Epithelial cell of proximal tubule (primary cell): ENCODE data around the gene MAPK4. TPM values are rescaled to one million over a fixed set of nuclear protein-coding genes. Genes with fewer than 3 reads are reported as not detected.

Source experiments
- DNase-seq: peaks from one replicate; pipeline ENCODE4 v3.0.0-alpha.2; 2011; ENCODE audit warnings: low read depth
- H3K4me3 ChIP-seq: 2 replicates; pipeline ENCODE4 v1.5.1; 2011; ENCODE audit warnings: low read depth, mild to moderate bottlenecking, low read length
- total RNA-seq: library from RNA; depleted of rRNA; stranded (reverse); fragments of >200 nt; gene quantifications from 2 replicates; pipeline ENCODE4 v1.2.3, GENCODE V29; 2015
- TF ChIP-seq, protein P1 (sequence below): conservative IDR thresholded peaks from 2 replicates; pipeline ENCODE4 v1.5.1; 2012; ENCODE audit warnings: low read depth, mild to moderate bottlenecking, low read length

Gene MAPK4
- total RNA-seq, 1 donor from 2014 or later = 1.3 TPM

DNA sequence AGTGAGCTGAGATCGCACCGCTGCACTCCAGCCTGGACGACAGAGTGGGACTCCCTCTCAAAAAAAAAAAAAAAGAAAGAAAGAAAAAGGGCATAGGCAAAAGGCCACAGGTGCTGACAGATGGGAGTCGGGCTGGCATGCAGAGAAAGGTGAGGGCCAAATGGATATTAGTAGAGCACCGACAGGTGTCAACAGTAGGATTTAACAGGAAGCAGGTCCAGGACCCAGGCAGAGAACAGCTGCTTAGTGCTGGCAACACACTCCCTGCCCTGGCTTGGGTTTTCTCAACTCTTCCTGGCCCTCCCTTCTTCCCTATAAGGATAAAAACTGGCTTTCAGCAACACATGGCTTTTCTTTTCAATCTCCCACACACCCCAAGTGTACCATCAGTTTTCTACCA lies 175.0 kb downstream of the MAPK4 start:
- TF ChIP-seq, protein P1, sequence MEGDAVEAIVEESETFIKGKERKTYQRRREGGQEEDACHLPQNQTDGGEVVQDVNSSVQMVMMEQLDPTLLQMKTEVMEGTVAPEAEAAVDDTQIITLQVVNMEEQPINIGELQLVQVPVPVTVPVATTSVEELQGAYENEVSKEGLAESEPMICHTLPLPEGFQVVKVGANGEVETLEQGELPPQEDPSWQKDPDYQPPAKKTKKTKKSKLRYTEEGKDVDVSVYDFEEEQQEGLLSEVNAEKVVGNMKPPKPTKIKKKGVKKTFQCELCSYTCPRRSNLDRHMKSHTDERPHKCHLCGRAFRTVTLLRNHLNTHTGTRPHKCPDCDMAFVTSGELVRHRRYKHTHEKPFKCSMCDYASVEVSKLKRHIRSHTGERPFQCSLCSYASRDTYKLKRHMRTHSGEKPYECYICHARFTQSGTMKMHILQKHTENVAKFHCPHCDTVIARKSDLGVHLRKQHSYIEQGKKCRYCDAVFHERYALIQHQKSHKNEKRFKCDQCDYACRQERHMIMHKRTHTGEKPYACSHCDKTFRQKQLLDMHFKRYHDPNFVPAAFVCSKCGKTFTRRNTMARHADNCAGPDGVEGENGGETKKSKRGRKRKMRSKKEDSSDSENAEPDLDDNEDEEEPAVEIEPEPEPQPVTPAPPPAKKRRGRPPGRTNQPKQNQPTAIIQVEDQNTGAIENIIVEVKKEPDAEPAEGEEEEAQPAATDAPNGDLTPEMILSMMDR = no peak
- no peak for DNase-seq
- no peak overlapping the region for H3K4me3 ChIP-seq

DNA sequence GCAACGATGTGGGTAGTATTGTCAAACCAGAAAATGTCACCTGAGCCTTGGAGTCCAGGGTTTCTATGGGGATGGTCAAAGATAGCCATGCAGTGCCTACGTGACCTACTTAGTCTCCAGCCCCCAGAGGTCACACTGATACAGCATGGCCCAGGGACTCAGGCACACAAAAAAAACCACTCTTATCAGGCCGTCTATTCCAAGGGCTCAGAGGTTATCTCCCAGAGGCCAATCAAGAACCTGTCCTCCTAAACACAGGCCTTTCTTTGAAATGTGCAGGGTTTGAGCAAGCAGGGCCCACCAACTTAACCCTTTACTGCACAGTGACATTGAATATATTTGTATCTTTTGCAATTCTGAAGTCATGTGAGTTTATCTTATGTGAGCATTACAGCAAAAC lies 177.2 kb downstream of the MAPK4 start:
- DNase-seq = no peak
- no peak overlapping the region for H3K4me3 ChIP-seq
- TF ChIP-seq, protein P1 = no peak

DNA sequence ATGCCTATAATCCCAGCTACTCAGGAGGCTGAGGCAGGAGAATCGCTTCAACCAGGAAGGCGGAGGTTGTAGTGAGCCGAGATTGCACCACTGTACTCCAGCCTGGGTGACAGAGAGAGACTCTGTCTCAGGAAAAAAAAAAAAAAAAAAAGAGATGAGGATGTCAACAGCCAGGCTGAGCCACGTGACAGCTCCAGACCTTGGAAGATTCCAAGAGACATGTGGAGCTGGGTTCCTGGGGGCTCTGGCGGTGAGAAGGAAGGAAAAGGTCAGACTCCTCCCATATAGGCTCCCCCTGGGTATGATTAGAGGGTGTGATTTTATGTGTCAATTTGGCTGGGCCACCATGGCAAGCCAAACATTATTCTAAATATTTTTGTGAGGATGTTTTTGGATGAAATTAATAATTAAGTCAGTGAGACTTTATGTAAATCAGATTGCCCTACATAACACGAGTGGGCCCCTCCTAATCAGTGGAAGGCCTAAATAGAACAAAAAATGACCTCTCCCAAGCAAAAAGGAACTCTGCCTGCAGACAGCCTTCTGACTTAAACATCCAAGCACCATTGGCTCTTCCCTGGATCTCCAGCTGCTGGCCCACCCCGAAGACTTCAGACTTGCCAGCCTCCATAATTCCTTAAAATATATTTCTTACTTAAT lies 178.3 kb downstream of the MAPK4 start:
- DNase-seq = no peak
- H3K4me3 ChIP-seq = no peak overlapping the region
- TF ChIP-seq, protein P1 = no peak

DNA sequence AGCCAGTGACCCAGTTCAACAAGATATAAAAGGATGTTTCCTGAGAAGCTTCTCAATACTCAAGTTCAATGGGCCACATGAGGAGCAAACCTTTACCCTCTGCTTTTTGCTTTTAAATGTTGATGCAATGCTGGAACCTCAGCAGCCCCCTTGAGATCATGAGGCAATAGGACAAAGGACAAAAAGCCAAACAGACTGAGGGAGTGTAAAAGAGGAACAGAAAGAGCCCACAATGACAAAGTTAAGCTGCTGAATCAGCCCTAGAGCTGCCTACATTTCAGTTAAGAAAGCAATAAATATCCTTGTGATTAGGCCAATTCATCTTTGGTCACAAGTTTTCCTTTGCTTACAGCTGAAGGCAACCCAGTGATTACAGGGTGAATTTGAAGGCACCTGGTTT lies 183.1 kb downstream of the MAPK4 start:
- no peak overlapping the region for H3K4me3 ChIP-seq
- no peak for DNase-seq
- TF ChIP-seq, protein P1 = no peak

DNA sequence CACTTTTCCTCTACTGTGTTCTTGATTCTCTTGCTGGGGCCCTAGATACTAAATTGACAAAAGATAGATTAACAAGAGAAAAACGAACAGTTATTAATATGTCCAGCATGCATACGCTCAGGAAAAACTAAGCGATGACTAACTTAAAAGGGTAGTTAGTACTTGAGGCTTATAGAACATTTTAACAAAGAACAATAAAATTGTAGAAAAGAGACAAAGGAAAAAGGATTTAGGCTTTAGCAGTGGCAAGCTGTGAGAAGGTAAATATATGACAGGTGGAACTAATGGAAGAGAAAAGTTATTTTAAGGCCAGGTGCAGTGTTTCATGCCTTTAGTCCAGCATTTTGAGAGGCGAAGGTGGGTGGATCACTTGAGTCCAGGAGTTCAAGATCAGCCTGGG lies 184.4 kb downstream of the MAPK4 start:
- no peak for DNase-seq
- no peak overlapping the region for H3K4me3 ChIP-seq
- TF ChIP-seq, protein P1 = no peak

DNA sequence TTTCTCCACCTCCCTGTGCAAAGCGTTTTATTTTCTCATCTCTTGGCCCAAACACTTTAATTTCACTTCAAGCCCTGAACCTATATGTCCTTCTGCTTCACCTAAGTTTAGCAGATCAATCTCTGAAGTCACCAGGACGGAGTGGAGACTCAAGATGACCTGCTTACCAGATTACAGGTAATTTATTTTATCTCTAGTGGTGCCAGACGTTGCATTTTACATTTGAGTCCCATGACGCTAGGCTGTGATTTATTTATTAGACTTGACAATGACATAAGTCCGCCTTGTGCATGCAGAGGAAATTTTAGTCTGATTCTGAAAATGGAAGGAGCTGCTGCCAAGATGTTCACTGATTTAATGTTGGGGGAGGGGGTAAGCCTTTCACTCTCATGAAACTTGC lies 186.1 kb downstream of the MAPK4 start:
- TF ChIP-seq, protein P1 = no peak
- no peak for DNase-seq
- H3K4me3 ChIP-seq = no peak overlapping the region

DNA sequence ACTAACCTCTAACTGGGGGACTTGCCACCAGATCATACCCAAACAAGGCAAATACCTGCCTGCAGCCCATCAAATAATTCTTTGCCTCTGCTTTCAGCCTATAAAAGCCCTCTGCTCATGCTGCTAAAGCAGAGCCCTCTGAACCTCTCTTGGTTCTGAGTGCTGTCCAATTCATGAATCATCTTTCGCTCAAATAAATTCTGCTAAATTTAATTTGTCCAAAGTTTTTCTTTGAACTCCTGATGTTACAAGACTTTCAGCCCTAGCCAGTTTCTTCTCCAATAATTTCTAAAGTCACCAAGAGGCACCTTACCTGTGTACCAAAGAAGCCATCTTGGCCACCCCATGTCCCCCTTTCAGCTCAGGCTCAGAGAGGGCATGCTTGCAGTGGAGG lies 188.0 kb downstream of the MAPK4 start:
- H3K4me3 ChIP-seq = no peak overlapping the region
- no peak for DNase-seq

More for the DNA sequence above, 188.0 kb downstream of the MAPK4 start:
- TF ChIP-seq, protein P1 = no peak
